NT2/D1 (cell line): ENCODE measurements around the gene TMPRSS9.

Experiments used
- SUZ12 ChIP-seq: IDR thresholded peaks from 2 replicates; pipeline ENCODE4 v1.6.1; 2011; ENCODE audit not compliant: insufficient read length, insufficient read depth; ENCODE audit errors: extremely low read depth
- ZNF274 ChIP-seq: IDR thresholded peaks from 2 replicates; pipeline ENCODE4 v1.6.1; 2011; ENCODE audit warnings: mild to moderate bottlenecking, low read depth, low read length

DNA sequence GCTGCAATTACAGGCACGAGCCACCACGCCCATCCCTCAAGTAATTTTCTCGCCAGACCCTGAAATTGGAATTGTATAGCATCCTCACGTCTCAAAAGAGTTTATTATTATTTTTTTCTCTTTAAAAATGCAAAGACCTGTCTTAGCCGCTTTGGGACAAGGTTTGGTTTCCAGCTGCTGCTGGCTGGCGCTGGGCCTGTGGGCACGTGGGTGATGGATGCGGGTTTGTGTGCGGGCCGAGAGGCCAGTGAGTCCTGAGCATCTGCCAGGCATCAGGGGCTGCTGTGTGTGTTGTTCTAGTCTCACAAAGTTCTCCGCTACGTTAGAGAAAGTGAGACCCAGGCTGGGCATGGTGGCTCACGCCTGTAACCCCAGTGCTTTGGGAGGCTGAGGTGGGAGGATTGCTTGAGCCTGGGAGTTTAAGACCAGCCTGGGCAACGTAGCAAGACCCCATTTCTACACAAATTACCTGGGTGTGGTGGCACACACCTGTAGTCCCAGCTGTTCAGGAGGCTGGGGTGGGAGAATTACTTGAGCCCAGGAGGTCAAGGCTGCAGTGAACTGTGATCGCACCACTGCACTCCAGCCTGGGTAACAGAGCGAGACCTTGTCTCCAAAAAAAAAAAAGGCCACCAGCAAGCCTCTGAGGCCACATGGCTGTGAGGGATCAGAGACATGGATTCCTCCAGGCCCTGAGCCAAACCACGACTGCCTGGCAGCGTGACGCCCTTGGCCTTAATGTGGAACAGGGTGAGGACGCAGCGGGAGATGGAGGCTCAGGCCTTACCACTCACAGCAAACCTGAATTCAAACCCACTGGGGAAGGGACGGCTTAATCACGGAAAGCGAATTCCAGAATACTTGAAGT is 4.7 kb upstream of the TMPRSS9 start:
- no peak for TF ChIP-seq SUZ12
- TF ChIP-seq ZNF274: no peak
